NCI-H524 (cell line): ENCODE results near the gene DFFA.
"Not testable (repeated sequence)": the region's sequence is repeated elsewhere in the genome, so short reads cannot be mapped to it uniquely, and the experiment has no call there.

Experiments
- DNase-seq, 2 experiments: peaks; one replicate each; lab custom pipeline; 2025; lab: John Stamatoyannopoulos, UW

Gene DFFA

GRCh38 chr1:10467078-10467477, 5.3 kb downstream of the DFFA start:
- DNase-seq: no peak

DNA sequence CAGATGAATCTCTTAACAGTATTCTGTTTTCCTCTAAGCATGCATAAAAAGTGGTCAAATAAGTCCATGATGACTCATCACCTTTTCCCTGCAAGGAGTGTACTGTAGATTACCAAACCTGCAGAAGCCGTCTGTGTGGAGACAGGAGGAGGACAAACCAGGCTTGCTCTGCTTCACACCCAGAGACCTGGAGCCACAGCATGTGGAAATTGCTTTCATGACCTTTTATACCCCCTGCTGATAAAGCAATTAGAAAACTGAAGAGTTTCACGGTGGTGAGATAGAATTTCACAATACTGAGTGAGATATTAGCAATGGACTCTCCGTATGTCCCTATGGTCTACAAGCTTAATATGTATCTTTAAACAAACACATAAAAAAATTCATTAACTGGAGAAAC, 13.1 kb downstream of the DFFA start:
- no peak for DNase-seq

DNA sequence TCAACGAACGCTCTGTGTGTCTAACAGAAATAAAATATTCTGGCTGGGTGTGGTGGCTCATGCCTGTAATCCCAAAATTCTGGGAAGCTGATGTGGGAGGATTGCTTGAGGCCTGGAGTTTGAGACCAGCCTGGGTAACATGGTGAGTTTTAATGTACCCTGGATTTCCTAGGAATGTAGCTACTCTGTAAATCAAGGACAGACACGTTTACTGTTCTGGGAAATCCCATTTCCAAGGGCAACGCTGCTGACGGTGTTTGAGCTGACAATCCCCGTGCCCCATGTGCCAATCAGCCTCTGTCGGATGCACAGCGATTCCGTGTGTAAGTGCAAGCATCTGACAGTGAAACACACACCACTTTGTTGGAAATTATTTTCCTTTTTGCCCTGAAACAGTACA, 14.5 kb downstream of the DFFA start:
- no peak for DNase-seq

DNA sequence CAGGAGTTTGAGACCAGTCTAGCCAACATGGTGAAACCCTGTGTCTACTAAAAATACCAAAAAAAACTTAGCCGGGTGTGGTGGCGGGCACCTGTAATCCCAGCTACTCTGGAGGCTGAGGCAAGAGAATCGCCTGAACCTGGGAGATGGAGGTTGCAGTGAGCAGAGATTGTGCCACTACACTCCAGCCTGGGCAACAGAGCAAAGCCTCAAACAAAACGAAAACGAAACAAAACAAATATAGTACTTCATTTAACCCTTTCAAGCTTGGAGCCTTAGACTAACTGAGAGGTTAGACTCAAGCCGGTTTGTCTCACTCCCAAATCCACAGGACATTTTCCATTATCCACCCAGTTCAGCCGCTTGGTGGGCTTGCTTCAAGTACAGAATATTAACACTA, 14.9 kb downstream of the DFFA start:
- not testable (repeated sequence) for DNase-seq

- DNase-seq: no peak
Measured at GRCh38 chr1:10456661-10457060, 15.7 kb downstream of the DFFA start.

DNA sequence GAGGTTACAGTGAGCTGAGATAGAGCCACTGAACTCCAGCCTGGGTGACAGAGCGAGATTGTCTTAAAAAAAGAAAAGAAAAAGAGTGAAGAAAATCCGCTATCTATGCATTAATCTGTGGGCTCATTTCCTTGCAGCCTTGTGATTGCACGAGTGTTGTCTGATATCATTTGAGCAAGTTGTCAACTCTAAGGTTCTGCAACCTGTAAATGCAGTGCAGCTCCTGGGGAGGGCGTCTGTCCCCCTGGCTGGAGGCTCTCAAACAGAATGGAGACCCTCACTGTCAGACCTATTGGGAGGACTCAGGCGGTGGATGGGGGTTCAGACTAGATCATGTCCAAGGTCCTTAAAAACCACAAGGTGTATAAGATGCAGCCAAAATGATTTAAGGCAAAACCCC, 16.3 kb downstream of the DFFA start:
- DNase-seq: no peak

DNA sequence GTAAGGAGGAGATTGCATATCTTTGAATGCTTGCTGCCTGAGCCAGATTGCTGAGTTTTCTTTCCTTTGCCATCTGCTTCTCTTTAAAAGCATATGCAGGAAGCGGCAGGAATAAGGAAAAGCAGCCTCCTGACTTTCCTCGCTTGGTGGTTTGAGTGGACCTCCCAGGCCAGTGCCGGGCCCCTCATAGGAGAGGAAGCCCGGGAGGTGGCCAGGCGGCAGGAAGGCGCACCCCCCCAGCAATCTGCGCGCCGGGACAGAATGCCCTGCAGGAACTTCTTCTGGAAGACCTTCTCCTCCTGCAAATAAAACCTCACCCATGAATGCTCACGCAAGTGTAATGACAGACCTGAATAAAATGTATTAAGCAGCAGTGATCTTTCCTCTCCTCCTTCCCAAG, 21.0 kb downstream of the DFFA start:
- DNase-seq: peak in 1 of 2 experiments; percentile 9

GRCh38 chr1:10450836-10451235, 21.5 kb downstream of the DFFA start:
- no peak for DNase-seq

DNA sequence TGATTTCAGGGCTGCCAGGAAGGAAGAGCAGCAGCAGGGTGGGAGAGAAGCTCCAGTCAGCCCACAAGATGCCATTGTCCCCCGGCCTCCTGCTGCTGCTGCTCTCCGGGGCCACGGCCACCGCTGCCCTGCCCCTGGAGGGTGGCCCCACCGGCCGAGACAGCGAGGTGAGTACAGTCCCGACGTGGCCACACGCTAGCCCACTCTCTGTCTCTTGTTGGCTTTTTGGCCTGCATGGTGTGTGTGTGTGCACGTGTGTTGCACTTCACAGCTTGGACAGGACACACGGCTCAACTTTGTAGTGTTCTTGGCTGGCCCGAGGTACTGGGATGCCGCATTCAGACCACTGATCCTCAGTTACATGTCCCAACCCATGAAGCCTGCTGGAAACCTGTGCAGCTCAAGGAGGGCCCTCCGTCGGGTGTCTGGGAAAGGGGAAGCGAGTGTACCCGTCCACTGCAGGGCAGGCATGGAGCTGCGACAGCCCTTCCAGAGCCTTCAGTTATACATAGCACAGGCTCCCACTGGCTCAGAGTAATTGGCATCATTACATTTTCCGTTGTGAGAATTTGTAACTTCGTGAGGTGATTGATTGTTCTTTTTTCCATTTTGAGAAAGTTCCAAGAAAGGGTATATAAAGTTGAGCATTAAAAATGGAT, 22.0 kb downstream of the DFFA start:
- no peak for DNase-seq

GRCh38 chr1:10449751-10450150, 22.6 kb downstream of the DFFA start, which contains the start of gene CORT:
Gene CORT, plus strand, starts transcription at chr1:10450031. Its CDS starts 193 bp downstream, at chr1:10450224.
- DNase-seq: no peak

GRCh38 chr1:10446790-10447422, 25.4 kb downstream of the DFFA start:
- no peak for DNase-seq

DNA sequence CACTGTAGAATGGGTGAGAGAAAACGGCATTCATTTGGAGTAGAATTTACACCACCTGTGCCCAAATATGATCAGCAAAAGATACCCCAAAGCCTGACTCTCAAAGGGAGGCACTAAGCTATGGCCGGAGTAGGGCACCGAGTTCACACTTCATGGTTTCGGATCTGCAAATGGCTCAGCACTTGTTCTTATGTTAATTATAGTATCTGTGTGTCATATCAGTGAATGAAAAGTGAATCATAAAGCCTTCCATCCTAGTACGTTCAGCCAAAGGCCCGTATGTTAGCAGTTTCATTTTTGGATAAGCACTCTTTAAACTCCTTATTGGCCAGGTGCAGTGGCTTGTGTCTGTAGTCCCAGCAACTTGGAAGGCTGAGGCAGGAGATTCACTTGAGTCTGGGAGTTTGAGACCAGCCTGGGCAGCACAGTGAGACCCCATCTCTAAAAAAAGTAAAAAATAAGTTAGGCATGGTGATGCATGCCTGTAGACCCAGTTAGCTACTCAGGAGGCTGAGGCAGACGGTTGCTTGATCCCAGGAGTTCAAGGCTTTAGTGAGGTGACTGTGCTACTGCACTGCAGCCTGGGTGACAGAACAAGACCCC, 27.4 kb downstream of the DFFA start:
- DNase-seq: no peak

- DNase-seq: no peak
Measured at GRCh38 chr1:10444248-10444647, 28.1 kb downstream of the DFFA start.

DNA sequence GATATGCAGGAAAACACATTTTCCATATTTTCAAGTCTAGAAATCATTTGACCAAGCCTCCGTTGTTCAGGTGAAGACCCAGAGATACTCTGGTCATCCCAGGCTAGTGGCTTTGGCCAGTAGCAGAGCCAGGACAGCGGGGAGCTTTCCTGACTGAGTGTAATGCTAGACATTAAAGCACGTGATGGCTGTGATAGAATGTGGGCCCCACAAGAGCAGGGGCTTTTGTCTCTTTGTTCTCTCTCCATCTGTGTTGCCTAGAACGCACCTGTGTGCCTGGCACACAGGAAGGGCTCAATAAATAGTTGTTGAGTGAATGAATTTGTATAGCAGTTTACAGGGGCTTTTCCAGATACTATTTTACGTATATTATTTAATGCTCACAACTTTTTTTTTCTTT, 31.5 kb downstream of the DFFA start:
- no peak for DNase-seq

- no peak for DNase-seq
Measured at GRCh38 chr1:10440305-10440704, 32.0 kb downstream of the DFFA start.

GRCh38 chr1:10438677-10439163, 33.6 kb downstream of the DFFA start:
- no peak for DNase-seq

- DNase-seq: no peak
Measured at GRCh38 chr1:10437052-10437451, 35.3 kb downstream of the DFFA start.

GRCh38 chr1:10434590-10434989, 37.7 kb downstream of the DFFA start:
- DNase-seq: no peak

- no peak for DNase-seq
Measured at GRCh38 chr1:10433790-10434189, 38.5 kb downstream of the DFFA start.

GRCh38 chr1:10432910-10433700, 39.2 kb downstream of the DFFA start:
- DNase-seq: no peak

- DNase-seq: peak in 1 of 2 experiments; percentile 46
Measured at GRCh38 chr1:10431070-10431730, 41.1 kb downstream of the DFFA start.
